CD4-positive, alpha-beta T cell treated with Interleukin-1 beta for 1 hour (primary cell): ENCODE data around the gene PDYN.

Experiments
- DNase-seq, 2 donors: peaks; one replicate each; pipeline ENCODE4 v3.0.0-alpha.2; 2020 to 2022

Gene PDYN

DNA sequence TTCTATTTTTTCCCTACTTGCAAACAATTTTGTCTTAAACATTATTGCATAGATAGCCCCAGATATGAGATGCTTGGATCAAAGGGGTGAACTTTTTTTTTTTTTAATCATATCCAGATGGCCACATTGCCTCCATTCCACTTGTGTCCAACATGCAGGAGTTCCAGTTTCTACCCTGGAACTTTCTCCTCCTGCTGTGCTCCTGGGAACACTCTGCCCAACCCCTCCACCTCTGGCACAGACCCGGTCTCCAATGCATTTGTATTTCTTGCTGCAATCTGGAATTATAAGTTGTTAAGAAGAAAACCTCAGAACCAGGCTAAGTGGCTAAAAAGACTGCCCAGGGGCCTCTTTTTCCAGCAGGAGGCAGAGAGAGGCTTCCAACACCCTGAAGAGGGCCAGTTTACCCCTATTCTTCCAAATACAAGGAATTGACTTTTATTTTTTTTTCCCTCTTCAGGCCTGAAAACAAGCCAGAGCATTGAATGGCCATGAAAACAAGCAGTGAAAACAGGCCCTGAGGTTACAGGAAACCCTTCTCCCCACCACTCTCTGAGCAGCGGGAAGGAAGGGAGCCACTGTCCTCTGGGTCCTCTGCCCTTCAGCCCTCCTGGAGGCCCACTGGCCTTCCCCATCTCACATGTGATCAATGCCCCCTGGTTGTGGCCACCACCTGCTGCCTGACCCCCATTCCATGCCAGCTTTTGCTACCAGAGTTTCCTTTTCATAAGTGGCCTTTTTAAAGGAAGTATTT is 44.3 kb downstream of the PDYN start:
- no peak for DNase-seq

DNA sequence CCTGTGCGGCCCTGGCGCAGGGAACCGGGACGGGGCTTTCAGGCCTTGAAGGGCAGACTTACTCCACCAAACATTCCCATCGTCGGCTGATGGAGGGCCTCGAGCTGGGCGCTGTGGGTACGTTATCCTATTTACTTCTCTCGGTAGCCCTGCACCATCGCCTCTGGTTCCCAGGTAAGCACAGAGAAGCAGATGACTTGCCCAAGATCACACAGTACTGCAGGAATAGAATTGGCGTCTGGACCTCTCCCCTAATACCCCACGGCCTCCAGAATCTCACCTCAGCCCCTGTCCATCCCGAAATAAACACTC is 46.4 kb downstream of the PDYN start:
- no peak for DNase-seq

DNA sequence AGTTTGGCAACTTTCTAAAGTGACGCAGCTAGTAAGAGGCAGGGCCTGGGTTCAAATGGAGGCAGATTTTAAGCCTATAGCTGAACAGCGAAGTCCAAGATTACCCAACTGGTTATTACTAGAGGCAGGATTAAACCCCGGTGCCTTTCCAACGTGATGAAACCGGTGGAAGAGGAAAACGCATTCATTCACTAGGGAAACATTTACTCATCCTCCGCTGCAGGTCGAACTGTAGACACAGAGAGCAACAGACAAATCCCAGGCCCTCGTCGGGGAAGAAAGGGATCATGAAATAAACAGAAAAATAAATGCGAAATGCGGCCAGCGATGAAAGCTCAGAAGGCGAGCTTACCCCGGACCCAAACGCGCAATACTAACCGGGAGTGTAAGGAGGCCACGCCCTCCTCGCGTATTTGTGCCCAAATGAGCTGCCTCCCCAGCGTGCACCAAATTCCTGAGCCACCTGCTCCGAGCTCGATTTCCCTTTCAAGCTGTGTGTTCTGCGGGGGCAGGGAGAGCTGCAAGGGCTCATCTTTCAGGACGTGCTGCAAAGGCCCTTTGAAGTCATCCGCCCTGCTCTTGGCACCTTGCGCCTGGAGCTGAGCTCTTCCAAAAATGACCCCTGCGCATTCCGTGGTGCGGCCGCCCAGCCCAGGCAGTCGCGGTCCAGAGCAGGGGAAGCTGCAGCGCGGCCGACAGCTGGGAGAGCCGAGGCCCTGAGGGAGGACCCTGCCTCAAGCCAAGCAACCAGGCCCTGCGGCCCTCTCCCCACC is 46.9 kb downstream of the PDYN start:
- DNase-seq: peak; percentile 17 to 65

DNA sequence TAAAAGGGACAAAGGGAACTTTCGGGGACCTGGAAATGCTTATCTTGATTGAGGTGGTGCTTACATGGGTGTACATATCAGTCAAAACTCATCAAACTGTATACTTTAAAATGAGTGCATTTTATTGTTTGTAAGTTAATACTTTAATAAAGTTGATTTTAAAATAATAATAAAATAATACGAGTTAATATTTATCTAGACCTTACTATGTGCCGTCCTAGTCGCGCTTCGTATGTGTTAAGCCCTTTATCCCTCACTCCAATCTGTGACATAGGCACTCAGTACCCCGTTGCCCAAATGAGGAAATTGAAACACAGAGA is 47.5 kb downstream of the PDYN start:
- no peak for DNase-seq

DNA sequence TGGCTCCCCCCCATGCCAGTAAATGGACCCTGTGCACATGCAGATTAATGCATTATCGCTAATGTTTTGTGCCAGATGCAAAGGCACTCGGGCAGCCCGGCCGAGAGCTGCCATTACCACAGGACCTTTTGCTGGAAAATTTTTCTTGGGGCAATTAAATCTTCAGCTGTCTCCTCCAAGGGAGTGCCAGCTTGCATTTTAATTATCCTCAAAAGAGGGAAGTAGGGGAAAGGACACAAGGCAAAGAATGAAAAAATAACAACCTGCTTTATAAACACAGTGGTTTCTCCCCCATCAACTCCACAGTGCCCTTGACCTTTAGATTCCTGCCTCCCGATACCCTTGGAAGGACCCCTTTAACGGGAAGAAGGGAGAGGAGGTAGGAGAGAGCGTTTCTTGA is 48.2 kb downstream of the PDYN start:
- no peak for DNase-seq

DNA sequence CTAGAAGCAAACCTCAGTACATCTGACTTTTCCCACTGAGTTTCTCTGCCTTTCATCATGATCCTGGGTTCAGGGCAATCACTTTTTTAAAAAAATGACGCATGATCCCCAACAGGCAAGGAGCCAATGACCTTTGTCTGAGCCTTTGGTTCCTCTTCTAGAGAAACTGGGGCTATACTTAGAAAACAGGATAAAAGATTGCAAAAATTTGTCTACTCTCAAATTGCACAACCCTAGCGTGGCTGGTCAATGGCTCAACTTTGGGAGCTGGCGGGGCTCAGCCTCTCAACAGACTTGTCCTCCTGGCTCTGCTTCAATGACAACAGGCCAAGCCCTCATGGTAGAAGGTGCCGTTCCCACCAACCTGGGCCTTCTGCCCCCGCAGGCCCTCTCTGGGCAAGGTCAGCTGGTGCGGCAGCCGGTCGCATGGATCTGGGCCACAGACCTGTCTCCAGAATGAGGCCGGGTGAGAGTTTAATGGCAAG is 48.7 kb downstream of the PDYN start:
- DNase-seq: peak; percentile 14 to 72

DNA sequence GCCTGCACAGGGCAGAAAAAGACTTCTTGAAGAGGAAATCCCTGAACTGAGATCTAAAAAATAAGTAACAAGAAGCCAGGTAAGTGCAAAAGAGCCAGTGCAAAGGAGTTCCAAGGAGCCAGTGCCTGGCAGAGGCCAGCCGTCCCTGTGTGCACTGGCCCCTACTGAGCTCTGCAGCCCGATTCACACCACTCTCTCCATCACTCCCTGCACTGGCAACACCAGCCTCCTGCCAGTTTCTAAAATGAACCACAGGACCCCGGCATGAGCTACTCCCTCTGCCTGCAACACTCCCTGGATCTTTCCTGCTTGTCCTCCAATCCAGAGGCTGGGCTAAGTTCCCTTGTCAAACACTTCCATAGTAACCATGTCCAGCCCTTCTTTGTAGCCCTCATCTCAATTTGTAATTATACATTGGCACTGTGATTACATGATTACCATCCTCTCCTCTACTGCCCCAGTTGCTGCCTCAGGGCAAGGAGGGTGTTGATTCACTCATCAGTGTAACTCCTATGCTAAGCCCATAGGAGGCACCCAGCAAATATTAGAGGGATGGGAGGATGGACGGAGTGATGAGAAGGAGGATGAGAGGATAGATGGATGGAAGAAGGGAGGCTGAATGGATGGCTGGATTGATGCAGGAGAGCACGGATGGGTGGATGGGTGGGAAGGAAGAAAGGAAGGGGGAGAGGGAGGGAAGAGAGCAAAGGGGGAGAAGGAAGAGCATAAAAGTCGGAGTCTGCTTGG is 49.3 kb downstream of the PDYN start:
- DNase-seq: no peak

DNA sequence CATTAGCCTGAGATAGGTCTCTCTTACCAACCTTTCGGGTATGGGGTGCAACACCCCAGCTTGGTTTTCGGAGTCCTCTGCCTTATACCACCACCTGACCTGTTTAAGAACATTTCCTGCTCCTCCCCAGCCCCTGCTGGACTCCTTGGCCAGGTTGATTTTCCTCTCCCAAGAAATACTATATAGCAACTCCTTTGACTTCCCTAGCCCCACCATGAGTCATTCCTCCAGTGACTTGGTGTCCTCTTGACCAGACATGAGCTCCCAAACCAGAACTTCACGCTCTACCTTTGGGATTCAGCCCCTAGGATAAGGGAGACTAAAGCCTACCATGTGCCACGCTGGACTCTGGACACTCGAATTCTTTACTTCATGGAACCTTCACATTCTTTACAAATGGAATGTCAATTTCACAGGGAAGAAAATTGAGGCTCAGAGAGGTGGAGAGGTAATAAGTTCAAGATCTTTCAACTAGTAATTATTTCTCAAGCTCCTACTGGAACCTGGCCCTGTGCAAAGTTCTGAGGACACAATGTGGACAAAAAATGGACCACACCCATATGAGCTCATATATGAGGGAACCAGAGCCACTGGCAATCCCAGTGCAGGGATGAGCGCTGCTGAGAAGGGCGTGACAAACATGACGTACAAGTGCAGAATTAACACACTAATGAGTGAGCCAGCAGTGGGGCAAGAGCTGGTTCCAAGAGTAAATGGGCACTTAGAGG is 50.4 kb downstream of the PDYN start:
- DNase-seq: peak; percentile 1 to 76

DNA sequence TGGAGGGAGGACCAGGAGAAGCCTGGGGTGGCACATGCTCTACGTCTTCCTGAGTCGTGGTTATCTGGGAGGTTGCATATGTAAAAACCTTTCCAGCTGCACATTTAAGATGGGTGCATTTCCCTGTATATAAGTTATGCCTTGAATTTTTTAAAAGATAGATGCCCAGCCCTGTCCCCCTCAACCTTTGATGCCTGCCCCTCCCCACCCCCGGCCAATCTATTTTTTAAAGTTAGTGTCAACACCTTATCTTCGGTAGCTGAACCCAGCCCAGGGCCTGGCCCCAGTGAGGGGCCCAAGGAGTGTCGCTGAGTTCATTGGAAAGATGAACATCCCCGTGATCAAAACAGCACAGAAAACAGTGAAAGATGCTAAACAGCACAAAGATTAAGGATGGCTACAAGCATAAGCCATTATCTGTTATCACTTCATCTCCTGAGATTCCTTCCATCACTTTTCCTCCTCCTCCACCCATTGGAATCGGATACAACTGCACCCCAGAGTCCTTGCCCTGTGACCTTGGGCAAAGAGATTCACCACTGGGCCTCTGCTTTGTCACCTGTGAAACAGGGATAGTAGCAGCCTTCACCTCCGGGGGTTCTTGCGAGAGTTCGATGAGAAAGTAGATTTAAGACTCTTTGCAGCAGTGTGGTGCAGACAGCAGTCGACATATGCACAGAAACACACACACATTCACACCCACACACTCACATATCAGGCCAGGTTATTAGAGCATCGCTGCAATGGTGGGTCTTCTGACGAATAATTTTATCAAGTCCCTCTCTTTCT is 51.2 kb downstream of the PDYN start:
- no peak for DNase-seq

DNA sequence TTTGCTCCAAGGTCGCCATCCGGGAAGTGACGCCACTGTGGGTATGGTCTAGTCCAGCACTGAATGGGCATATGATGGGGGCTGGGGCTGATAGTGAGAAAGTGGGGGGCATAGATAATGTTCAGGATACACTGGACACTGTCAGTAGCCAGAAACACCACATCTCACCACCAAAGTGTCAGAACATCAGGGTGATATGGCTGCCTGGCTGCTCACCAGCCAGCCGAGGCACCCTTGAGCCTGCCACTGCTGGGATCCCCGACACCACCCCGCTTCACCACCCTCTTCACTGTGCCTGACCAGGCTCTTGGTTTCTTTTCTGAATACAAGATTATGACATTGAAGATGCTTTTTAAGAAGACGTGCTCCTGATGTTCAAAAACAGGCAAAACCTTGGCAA is 51.8 kb downstream of the PDYN start:
- DNase-seq: no peak

DNA sequence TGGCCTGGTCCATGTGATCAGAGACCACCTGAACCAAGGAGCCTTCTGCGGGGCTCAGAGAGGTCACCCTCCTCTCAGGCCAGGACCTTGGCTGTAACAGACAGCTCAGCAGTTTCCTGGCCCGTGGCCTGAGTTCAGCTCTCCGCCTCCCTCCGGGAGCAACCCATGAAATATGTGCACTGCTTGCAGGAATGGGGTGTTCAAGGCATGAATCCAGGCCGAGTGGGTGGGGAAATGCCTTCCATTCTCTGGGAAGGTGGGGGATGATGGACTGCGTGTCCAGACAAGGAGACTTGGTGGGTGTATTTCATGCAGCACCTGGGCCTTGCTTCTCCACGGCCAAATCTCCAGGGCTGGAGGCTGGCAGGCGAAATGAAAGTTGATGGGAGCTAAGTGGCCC is 52.6 kb downstream of the PDYN start:
- DNase-seq: no peak

DNA sequence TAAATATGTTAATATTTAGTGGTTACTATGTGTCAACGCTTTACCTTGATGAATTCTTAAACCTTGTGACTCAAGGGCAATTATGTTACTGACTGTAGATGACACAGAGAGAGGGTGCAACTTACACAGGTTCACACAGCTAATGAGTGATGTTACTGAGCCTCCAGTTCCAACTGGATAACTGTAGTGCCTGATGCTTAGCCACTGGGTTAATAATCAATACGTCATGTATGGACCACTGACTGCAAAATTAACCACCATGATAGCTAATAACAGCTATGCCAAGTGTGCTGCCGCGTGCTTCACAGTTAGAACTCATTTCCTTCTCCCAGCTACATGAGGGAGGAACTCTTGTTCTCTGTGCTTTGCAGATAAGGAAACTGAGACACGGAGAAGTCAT is 53.3 kb downstream of the PDYN start:
- DNase-seq: no peak

DNA sequence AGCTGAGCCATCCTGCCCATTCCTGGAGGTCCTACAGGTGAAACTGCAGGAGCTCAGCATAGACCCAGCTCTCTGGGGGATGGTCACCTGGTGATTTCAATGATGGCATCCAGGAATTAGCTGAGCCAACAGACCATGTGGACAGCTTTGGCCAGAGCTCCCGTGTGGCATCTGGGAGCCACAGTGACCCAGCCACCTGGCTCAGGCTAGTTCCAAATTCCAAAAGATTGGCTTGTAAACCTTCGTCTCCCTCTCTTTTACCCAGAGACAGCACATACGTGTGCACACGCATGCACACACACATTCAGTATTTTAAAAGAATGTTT is 54.6 kb downstream of the PDYN start:
- DNase-seq: no peak

DNA sequence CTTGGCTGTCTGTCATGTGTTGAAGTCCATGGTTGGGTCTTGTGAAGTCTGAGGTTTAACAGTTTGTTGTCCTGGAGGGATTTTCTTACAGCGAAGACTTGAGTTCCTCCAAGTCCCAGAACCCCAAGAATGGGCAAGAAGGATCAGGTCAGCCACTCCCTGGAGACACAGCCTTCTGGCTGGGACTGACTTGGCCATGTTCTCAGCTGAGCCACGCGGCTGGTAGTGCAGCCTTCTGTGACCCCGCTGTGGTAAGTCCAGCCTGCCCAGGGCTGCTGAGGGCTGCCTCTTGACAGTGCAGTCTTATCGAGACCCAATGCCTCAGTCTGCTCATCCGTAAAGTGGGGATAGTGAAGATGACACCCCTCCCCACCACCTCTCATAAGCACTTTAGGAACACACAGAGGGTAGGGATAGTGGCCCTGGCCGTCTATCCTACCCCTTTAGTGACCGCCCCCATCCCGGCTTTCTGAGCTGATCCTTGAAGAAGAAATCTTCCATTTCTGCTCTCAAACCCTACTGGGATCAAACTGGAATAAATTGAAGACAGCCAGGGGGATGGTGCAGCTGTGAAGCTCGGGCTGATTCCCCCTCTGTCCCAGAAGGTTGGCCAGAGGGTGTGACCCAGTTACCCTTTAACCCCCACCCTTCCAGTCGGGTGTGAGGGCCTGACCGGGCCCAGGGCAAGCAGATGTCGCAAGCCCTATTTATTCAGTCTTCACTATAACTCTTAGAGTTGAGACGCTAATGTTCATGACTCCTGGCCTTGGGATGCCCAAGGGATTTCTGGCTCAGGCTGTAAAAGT is 55.2 kb downstream of the PDYN start:
- no peak for DNase-seq

DNA sequence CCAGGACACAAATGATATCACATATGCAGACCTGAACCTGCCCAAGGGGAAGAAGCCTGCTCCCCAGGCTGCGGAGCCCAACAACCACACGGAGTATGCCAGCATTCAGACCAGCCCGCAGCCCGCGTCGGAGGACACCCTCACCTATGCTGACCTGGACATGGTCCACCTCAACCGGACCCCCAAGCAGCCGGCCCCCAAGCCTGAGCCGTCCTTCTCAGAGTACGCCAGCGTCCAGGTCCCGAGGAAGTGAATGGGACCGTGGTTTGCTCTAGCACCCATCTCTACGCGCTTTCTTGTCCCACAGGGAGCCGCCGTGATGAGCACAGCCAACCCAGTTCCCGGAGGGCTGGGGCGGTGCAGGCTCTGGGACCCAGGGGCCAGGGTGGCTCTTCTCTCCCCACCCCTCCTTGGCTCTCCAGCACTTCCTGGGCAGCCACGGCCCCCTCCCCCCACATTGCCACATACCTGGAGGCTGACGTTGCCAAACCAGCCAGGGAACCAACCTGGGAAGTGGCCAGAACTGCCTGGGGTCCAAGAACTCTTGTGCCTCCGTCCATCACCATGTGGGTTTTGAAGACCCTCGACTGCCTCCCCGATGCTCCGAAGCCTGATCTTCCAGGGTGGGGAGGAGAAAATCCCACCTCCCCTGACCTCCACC is 56.4 kb downstream of the PDYN start:
- DNase-seq: no peak

DNA sequence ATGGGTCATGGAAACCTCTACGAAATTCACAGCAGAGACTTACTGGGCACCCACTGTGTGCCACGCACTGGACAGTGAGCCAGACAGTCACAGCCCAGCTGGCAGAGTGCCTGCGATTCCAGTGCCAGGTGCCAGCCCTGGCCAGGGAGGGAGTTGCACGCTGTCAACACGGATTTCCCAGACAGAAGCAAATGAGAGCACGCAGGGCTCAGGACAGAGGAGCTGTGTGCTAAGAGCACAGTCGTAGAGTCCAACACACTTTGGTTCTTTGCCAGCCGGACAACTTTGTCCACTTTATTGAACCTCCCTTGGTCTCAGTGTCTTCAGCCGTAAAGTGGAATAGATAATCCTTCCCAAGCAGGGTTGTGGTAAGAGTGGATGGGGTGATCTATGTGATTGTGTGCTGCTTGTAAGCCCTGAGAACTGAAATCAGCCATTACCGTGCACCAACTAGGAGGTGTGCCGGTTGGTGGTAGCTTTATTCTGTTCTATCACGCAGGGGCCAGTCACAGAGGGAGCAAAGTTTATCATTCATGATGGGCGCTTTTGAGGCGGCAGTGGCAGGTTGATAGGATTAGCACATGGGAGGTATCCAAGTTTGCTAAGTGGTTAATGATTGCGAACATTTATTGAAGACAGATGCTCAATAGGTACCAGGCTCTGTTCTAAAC is 58.0 kb downstream of the PDYN start:
- DNase-seq: no peak

DNA sequence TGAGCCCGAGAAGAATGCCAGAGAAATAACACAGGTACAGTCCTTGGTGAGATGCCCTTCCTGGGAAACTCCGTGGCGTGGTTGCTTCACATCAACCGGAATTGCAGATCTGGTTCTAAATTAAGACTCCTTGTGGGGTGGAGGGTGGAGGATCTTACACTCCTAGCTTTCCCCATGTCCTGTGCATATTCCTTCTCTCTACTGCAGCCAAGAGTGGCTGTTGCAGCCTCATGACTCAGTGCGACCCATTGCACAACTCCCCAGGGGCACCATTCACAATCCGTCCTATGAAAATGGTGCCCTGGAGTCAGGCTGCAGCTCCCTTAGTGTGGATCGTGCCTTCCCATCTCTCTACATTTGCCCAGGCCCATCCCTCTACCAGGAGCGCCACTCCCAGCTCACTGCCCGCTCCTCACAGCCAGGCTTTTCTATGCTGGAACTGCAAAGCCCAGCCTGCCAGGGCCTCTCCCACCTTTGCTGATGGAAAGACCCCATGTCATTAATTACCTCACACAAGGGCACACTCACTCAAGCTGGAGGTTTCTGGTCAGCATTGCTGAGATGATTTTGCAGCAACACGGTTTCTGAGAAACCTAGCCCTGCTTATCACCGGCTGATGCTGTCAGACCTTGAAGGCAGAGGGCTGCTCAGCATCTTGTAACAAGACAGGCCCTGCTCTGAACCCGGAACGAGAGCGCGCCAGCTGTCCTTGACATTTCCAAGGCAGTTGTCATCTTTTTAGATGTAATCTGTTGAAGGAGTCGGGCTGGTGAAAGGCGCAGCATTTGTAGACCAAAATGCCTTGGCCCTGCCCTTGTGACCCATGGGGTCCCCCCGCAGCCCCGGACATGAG is 58.9 kb downstream of the PDYN start:
- DNase-seq: peak in 1 of 2 donors; percentile 17

DNA sequence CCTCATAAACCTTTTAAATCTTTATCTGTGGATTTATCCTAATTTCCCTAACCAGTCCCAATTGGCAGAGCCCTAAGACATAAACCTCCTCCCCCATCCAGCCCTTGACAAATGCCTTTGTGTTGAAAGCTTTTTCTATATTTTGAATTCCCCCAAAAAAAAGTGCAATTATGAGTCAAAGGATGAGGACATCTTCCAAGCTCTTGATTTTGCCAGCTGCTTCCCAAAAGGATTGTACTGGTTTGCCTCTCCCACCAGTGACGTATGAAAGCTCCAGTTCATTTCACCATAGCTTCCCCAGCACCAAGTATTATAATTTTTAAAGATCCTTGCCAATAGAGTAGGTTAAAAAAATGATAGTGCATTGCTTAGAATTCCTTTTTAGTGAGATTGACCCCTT is 59.7 kb downstream of the PDYN start:
- DNase-seq: no peak

DNA sequence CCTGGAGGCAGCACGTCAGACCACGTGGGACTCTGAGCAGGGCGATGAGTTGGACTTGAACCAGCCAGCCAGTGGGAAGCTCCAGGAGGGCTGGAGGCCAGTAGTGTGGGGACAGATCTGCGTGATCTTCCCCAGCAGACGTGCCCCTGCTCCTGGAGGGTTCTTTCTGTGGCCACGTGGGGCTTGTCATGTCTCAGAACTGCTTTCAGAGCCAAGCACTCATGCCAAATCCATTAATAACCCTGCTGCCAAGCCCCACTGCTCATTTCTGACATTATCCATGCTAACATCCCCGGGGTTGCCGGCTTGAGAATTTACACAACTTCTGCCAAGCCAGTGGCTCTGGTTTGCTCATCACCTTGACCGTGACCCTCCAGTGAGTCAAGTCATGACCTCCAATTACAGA is 60.4 kb downstream of the PDYN start:
- DNase-seq: no peak

DNA sequence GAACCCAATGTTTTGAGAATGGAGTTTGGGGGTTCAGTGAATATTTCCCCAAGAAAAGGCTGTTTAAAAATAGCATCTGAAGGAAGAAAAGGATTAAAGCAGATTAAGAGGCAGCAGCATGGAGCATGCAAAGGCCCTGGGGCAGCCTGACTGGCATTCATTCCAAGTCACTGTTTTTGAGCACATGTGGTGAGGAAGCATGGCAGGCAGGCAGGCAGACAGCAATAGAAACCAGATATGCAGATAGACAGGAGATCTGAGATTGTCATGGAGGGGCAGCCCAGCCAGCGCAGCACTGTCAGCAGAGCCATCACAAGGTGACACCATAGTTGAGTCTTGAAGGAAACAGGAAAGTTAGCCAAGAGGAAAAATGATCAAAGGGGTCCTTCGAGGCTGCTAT is 60.9 kb downstream of the PDYN start:
- no peak for DNase-seq
